ENCODE measurements around the gene USP47. TPM values are rescaled to one million over a fixed set of nuclear protein-coding genes. Genes with fewer than 3 reads are reported as not detected.

Gene USP47
- total RNA-seq, 2 experiments from 2014 or later: 42.2 to 44.1 TPM

GRCh38 chr11:11944444-11944843 is 102.7 kb downstream of the USP47 start:
- TF ChIP-seq CTCF (conservative IDR thresholded peaks at IDR 0.05; ENCODE audit: low read length): no peak
- TF ChIP-seq EZH2phosphoT487 (IDR thresholded peaks at IDR 0.05; ENCODE audit: borderline replicate concordance, low read depth, low read length): no peak
- peaks cover 77% of the 10 kb centered on the region for H3K36me3 ChIP-seq (ENCODE audit: insufficient read depth, low read length)
- no peak overlapping the region for H3K27ac ChIP-seq (ENCODE audit: low read depth, low read length, poor library complexity, severe bottlenecking)
- POLR2A ChIA-PET: interaction anchor here (1.1 kb wide), 1 partner anchor 12 kb away, joined by 3 read pairs; no protein-coding TSS in a partner anchor
- no peak overlapping the region for H2AFZ ChIP-seq (ENCODE audit: low read length)
- DNase-seq (ENCODE audit: low spot score): no peak
- BruUV-seq (replicated peaks): no TSS peak
- no peaks in the 10 kb centered on the region for H4K20me1 ChIP-seq (ENCODE audit: insufficient read depth, low read length)
- H3K4me2 ChIP-seq (ENCODE audit: low read length): no peak overlapping the region
- CTCF ChIA-PET (ENCODE audit: unreplicated experiment): no interaction called here
- H3K4me3 ChIP-seq (ENCODE audit: low read depth, low read length, poor library complexity, severe bottlenecking): no peak overlapping the region
- no peaks in the 10 kb centered on the region for H3K4me1 ChIP-seq (ENCODE audit: insufficient read depth, low read length, poor library complexity, severe bottlenecking)
- intact Hi-C loops (cut with micrococcal nuclease; ENCODE audit: unreplicated experiment): no loop called here
- H3K9me2 ChIP-seq (ENCODE audit: insufficient read depth, low read length): no peaks in the 10 kb centered on the region
- H3K79me2 ChIP-seq (ENCODE audit: insufficient read depth, low read depth, low read length): no peaks in the 10 kb centered on the region
- H3K9me3 ChIP-seq (ENCODE audit: low read length): no peaks in the 10 kb centered on the region

- no peak overlapping the region for H2AFZ ChIP-seq (ENCODE audit: low read length)
- H3K9me3 ChIP-seq (ENCODE audit: low read length): no peaks in the 10 kb centered on the region
- H4K20me1 ChIP-seq (ENCODE audit: insufficient read depth, low read length): no peaks in the 10 kb centered on the region
- no peaks in the 10 kb centered on the region for H3K79me2 ChIP-seq (ENCODE audit: insufficient read depth, low read depth, low read length)
- no peak overlapping the region for H3K4me2 ChIP-seq (ENCODE audit: low read length)
- ChIA-PET POLR2A (interaction anchor here (0.7 to 0.8 kb wide), 3 partner anchors 25 to 679 kb away, joined by 3 read pairs; no protein-coding TSS in a partner anchor), CTCF (ENCODE audit: unreplicated experiment) (no interaction called here)
- H3K27ac ChIP-seq (ENCODE audit: low read depth, low read length, poor library complexity, severe bottlenecking): no peak overlapping the region
- no peak for DNase-seq (ENCODE audit: low spot score)
- TF ChIP-seq EZH2phosphoT487 (IDR thresholded peaks at IDR 0.05; ENCODE audit: borderline replicate concordance, low read depth, low read length) (no peak), CTCF (conservative IDR thresholded peaks at IDR 0.05; ENCODE audit: low read length) (no peak)
- intact Hi-C loops (cut with micrococcal nuclease; ENCODE audit: unreplicated experiment): no loop called here
- H3K4me3 ChIP-seq (ENCODE audit: low read depth, low read length, poor library complexity, severe bottlenecking): no peak overlapping the region
- H3K9me2 ChIP-seq (ENCODE audit: insufficient read depth, low read length): no peaks in the 10 kb centered on the region
- no TSS peak for BruUV-seq (replicated peaks)
- H3K36me3 ChIP-seq (ENCODE audit: insufficient read depth, low read length): peaks cover 76% of the 10 kb centered on the region
- H3K4me1 ChIP-seq (ENCODE audit: insufficient read depth, low read length, poor library complexity, severe bottlenecking): no peaks in the 10 kb centered on the region
These were observed 104.4 kb downstream of the USP47 start for GRCh38 chr11:11946180-11946579.

- H2AFZ ChIP-seq (ENCODE audit: low read length): no peak overlapping the region
- H3K4me3 ChIP-seq (ENCODE audit: low read depth, low read length, poor library complexity, severe bottlenecking): no peak overlapping the region
- H4K20me1 ChIP-seq (ENCODE audit: insufficient read depth, low read length): no peaks in the 10 kb centered on the region
- DNase-seq (ENCODE audit: low spot score): no peak
- no peaks in the 10 kb centered on the region for H3K4me1 ChIP-seq (ENCODE audit: insufficient read depth, low read length, poor library complexity, severe bottlenecking)
- H3K9me2 ChIP-seq (ENCODE audit: insufficient read depth, low read length): no peaks in the 10 kb centered on the region
- ChIA-PET POLR2A (interaction anchor here (0.6 to 2.1 kb wide), 4 partner anchors 11 to 779 kb away, joined by 3 to 8 read pairs (median 4); no protein-coding TSS in a partner anchor), CTCF (ENCODE audit: unreplicated experiment) (no interaction called here)
- TF ChIP-seq CTCF (conservative IDR thresholded peaks at IDR 0.05; ENCODE audit: low read length) (no peak), EZH2phosphoT487 (IDR thresholded peaks at IDR 0.05; ENCODE audit: borderline replicate concordance, low read depth, low read length) (no peak)
- intact Hi-C loops (cut with micrococcal nuclease; ENCODE audit: unreplicated experiment): no loop called here
- BruUV-seq (replicated peaks): no TSS peak
- H3K79me2 ChIP-seq (ENCODE audit: insufficient read depth, low read depth, low read length): no peaks in the 10 kb centered on the region
- H3K27ac ChIP-seq (ENCODE audit: low read depth, low read length, poor library complexity, severe bottlenecking): no peak overlapping the region
- no peak overlapping the region for H3K4me2 ChIP-seq (ENCODE audit: low read length)
- H3K36me3 ChIP-seq (ENCODE audit: insufficient read depth, low read length): peaks cover 76% of the 10 kb centered on the region
- no peaks in the 10 kb centered on the region for H3K9me3 ChIP-seq (ENCODE audit: low read length)
These were observed 105.1 kb downstream of the USP47 start for GRCh38 chr11:11946878-11947277.
